DMS153 treated with DMSO at 0.1 percent for 48 hours (cell line): ENCODE data around the gene OSBPL5.

Experiments used
- DNase-seq: peaks from one replicate; lab custom pipeline; 2025; ENCODE audit not compliant: unreplicated experiment; lab: John Stamatoyannopoulos, UW

Gene OSBPL5

GRCh38 chr11:3165152-3165705 is at the start of gene OSBPL5:
Gene OSBPL5, minus strand, starts transcription at chr11:3165310. Its CDS starts 36,162 bp downstream, at chr11:3129148.
- no peak for DNase-seq

GRCh38 chr11:3214420-3214699 is 49.2 kb upstream of the OSBPL5 start:
- no peak for DNase-seq

GRCh38 chr11:3213659-3214419 is 48.7 kb upstream of the OSBPL5 start:
- DNase-seq = no peak

- no peak for DNase-seq
These were observed 43.2 kb upstream of the OSBPL5 start for GRCh38 chr11:3208272-3208671.

GRCh38 chr11:3207526-3208189 is 42.5 kb upstream of the OSBPL5 start:
- no peak for DNase-seq

GRCh38 chr11:3206922-3207204 is 41.8 kb upstream of the OSBPL5 start:
- DNase-seq = no peak

GRCh38 chr11:3206156-3206921 is 41.2 kb upstream of the OSBPL5 start:
- DNase-seq = no peak

GRCh38 chr11:3205261-3206155 is 40.4 kb upstream of the OSBPL5 start:
- DNase-seq = no peak

GRCh38 chr11:3204141-3205015 is 39.3 kb upstream of the OSBPL5 start:
- no peak for DNase-seq

GRCh38 chr11:3203221-3204043 is 38.3 kb upstream of the OSBPL5 start:
- no peak for DNase-seq

GRCh38 chr11:3202759-3203158 is 37.6 kb upstream of the OSBPL5 start:
- no peak for DNase-seq

GRCh38 chr11:3202305-3202704 is 37.2 kb upstream of the OSBPL5 start:
- no peak for DNase-seq

GRCh38 chr11:3201677-3202181 is 36.6 kb upstream of the OSBPL5 start:
- no peak for DNase-seq

- DNase-seq = no peak
These were observed 36.0 kb upstream of the OSBPL5 start for GRCh38 chr11:3201112-3201581.

GRCh38 chr11:3200388-3201111 is 35.4 kb upstream of the OSBPL5 start:
- DNase-seq = no peak

GRCh38 chr11:3199537-3200295 is 34.6 kb upstream of the OSBPL5 start:
- no peak for DNase-seq

GRCh38 chr11:3198815-3199214 is 33.7 kb upstream of the OSBPL5 start:
- no peak for DNase-seq
